A549 (cell line): ENCODE results near the gene IGFBP2.

Experiments
- BHLHE40 ChIP-seq: IDR thresholded peaks from 2 replicates; pipeline ENCODE4 v1.6.1; 2012; ENCODE audit warnings: low read depth, low read length, inconsistent platforms
- CTCF ChIP-seq: fragments of >200 bp; sonication (Bioruptor Twin); formaldehyde crosslinking; IDR thresholded peaks from 3 replicates; pipeline ENCODE4 v1.5.1; 2016
- EP300 ChIP-seq, 2 experiments: fragments of >200 bp; sonication (Bioruptor Twin); formaldehyde crosslinking; IDR thresholded peaks; 2 replicates in 1 of 2; 3 replicates in 1 of 2; pipeline ENCODE4 v1.6.1; 2016 to 2017
- MAZ ChIP-seq: fragments of 150-350 bp; IDR thresholded peaks from 2 replicates; pipeline ENCODE4 v1.6.1; 2014; ENCODE audit warnings: antibody characterized with exemption, low read depth, low read length, borderline replicate concordance
- NPAS2 ChIP-seq: fragments of 250-450 bp; sonication (Bioruptor Pico); IDR thresholded peaks from 2 replicates; pipeline ENCODE4 v1.8.0; 2022; ENCODE audit warnings: mild to moderate bottlenecking, moderate library complexity, borderline replicate concordance
- POLR2A ChIP-seq: IDR thresholded peaks from 2 replicates; pipeline ENCODE4 v1.6.1; 2012; ENCODE audit warnings: mild to moderate bottlenecking, low read length
- POLR2AphosphoS2 ChIP-seq: conservative IDR thresholded peaks from 2 replicates; pipeline ENCODE4 v1.6.1; 2012; ENCODE audit warnings: low read length, improper control_type of control experiment, inconsistent platforms
- RARB ChIP-seq: fragments of 250-450 bp; sonication (Bioruptor Pico); IDR thresholded peaks from 2 replicates; pipeline ENCODE4 v1.8.0; 2021; ENCODE audit warnings: mild to moderate bottlenecking, moderate library complexity
- RFX5 ChIP-seq: fragments of 450-650 bp; IDR thresholded peaks from 2 replicates; pipeline ENCODE4 v1.7.1; 2014; ENCODE audit warnings: antibody characterized with exemption, mild to moderate bottlenecking, moderate library complexity
- TF ChIP-seq, protein P1 (sequence below): IDR thresholded peaks from 2 replicates; pipeline ENCODE4 v1.6.1; 2012; ENCODE audit warnings: low read depth, borderline replicate concordance

- no peak for TF ChIP-seq MAZ
- no peak for TF ChIP-seq POLR2A
- no peak for TF ChIP-seq RARB (CRISPR knock-in tag)
- no peak for TF ChIP-seq CTCF
- TF ChIP-seq POLR2AphosphoS2: no peak
- no peak for TF ChIP-seq EP300 (IDR thresholded peaks at IDR 0.05)
- TF ChIP-seq, protein P1, sequence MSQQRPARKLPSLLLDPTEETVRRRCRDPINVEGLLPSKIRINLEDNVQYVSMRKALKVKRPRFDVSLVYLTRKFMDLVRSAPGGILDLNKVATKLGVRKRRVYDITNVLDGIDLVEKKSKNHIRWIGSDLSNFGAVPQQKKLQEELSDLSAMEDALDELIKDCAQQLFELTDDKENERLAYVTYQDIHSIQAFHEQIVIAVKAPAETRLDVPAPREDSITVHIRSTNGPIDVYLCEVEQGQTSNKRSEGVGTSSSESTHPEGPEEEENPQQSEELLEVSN: no peak
- TF ChIP-seq BHLHE40: no peak
- no peak for TF ChIP-seq NPAS2 (CRISPR knock-in tag)
- TF ChIP-seq RFX5: no peak
These were observed 68.3 kb downstream of the IGFBP2 start for GRCh38 chr2:216701544-216701943.
